GM20000 (cell line): ENCODE data around the gene ZFAND3.

Experiments
- DNase-seq: peaks from one replicate; pipeline ENCODE4 v3.0.0; 2012; ENCODE audit warnings: low spot score
- CTCF ChIP-seq: IDR thresholded peaks from 2 replicates; pipeline ENCODE4 v1.5.1; 2012; ENCODE audit warnings: mild to moderate bottlenecking, control low read depth; ENCODE audit errors: extremely low read depth, missing control alignments

The ZFAND3 gene

GRCh38 chr6:38092964-38093363 is 273.4 kb downstream of the ZFAND3 start:
- TF ChIP-seq CTCF, result no peak
- DNase-seq, result no peak

GRCh38 chr6:38095054-38095453 is 275.5 kb downstream of the ZFAND3 start:
- no peak for DNase-seq
- TF ChIP-seq CTCF, result no peak

GRCh38 chr6:38099221-38099620 is 279.7 kb downstream of the ZFAND3 start:
- DNase-seq, result no peak
- TF ChIP-seq CTCF, result no peak

GRCh38 chr6:38100380-38100779 is 280.9 kb downstream of the ZFAND3 start:
- no peak for TF ChIP-seq CTCF
- peak; percentile 42 for DNase-seq

GRCh38 chr6:38103921-38104320 is 284.4 kb downstream of the ZFAND3 start:
- no peak for TF ChIP-seq CTCF
- no peak for DNase-seq

- DNase-seq, result no peak
- no peak for TF ChIP-seq CTCF
Measured at GRCh38 chr6:38105066-38105465, 285.5 kb downstream of the ZFAND3 start.

- TF ChIP-seq CTCF, result no peak
- DNase-seq, result no peak
Measured at GRCh38 chr6:38107073-38107472, 287.5 kb downstream of the ZFAND3 start.
